GM10847 (cell line): ENCODE results near the gene PCDH7.

ENCODE experiments used
- POLR2A ChIP-seq: IDR thresholded peaks from 2 replicates; pipeline ENCODE4 v1.6.1; 2011; ENCODE audit not compliant: insufficient read length; ENCODE audit errors: extremely low read depth

Gene PCDH7

GRCh38 chr4:30720021-30720660 lies at the start of gene PCDH7:
TSS of gene PCDH7 (plus strand) at chr4:30720369. CDS start at chr4:30721423, 1,054 bp downstream.
- no peak for TF ChIP-seq POLR2A

DNA sequence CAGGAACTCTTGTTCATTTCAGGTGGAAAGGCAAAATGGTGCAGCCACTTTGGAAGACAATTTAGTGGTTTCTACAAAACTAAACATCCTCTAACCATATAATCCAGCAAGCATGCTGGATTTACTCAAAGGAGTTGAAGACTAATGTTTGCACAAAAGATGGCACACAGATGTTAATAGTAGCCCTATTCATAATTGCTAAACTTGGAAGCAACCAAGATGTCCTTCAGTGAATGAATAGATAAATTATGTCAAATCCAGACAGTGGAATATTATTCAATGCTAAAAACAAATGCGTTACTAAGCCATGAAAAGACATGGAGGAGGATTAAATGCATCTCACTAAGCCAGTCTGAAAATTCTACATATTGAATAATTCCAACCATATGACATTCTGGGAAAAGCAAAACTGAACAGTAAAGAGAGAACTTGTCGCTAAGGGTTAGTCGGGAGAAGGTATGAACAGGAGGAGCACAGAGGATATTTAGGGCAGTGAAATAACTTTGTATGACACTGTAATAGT lies 48.2 kb upstream of the PCDH7 start:
- TF ChIP-seq POLR2A, result no peak

DNA sequence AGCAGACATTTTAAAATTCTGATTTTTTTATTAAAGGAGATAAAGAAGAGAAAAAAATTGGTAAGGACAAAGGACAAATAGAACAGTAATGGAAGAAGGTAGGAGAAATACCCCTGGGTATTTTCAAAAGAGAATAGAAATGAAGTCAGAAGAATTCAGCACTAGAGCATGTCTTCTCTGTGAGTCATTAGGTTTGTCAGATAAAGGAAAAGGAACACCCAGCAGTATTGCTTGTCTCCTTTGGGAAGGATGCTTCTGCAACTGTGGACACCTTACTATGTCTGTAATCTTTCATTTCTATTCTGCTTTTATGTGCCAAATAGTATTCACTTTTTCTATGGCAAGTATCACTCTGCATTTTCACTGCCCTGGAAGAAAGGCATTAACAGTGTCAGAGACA lies 24.0 kb upstream of the PCDH7 start:
- TF ChIP-seq POLR2A, result no peak

- no peak for TF ChIP-seq POLR2A
Measured at GRCh38 chr4:30714408-30715031, 5.6 kb upstream of the PCDH7 start.

GRCh38 chr4:30716158-30716557 lies 4.0 kb upstream of the PCDH7 start:
- no peak for TF ChIP-seq POLR2A

DNA sequence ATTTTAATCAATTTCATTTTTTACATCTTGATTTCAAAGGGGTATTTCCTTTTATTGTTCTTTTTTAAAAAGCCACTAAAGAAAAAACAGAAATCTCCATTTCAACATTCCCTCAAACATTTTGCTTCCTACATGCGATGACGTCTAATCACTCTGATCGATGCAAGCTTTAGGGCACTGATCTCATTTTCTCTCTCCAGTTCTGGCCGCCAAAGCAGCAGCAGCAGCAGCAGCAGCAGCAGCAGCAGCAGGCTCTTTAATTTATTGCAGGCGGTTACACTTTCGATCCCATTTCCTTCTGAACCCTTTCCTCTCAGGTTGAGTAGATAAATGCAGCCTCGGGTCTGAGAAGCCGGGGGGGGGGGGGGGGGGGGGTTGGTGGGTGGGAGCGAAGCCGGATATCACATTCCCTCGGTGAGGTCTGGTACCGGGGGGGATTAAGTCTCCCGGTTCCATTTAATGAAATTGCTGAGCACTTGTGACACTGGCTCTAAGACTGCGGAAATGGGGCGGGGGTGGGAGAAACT lies 3.4 kb upstream of the PCDH7 start:
- no peak for TF ChIP-seq POLR2A

DNA sequence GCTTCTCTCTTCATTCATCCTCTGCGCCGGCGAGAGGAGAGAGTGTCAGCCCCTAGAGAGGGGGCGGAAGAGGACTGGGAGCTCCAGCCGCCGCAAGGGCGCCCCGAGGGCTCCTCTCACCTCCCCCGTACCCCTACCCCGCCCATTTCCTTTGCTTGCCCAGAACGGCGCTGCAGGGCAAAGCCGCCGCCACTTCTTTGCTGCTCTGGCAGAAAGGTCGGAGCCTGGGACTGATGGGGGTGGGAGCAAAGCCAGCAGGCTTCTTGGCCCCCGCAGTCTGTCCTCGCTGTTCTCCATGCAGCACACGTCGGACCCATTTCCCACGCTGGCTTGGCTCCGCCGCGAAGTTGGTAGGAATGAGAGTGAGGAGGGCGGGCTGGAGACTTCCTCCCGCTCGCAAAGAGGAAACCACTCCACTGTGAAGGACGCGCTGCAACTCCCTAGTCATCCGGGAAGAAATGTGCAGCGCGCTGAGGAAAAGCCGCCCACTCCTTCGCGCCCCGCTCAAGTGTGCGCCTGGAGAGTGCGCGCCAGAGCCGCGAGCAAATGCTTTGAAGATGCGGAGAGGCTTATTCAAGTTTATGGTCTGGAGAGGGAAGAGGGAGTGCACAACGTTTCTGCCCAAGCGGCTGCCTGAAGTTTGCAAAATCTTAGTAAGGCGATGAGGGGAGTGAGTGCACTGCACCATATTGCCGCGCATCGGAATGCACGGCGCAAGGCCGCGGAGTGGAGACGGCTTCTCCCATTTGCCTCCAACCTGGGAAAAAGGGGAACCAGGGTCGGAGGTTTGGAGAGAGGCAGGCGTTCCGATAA lies 2.8 kb upstream of the PCDH7 start:
- TF ChIP-seq POLR2A, result no peak

GRCh38 chr4:30718021-30718542 lies 2.1 kb upstream of the PCDH7 start:
- TF ChIP-seq POLR2A, result no peak

DNA sequence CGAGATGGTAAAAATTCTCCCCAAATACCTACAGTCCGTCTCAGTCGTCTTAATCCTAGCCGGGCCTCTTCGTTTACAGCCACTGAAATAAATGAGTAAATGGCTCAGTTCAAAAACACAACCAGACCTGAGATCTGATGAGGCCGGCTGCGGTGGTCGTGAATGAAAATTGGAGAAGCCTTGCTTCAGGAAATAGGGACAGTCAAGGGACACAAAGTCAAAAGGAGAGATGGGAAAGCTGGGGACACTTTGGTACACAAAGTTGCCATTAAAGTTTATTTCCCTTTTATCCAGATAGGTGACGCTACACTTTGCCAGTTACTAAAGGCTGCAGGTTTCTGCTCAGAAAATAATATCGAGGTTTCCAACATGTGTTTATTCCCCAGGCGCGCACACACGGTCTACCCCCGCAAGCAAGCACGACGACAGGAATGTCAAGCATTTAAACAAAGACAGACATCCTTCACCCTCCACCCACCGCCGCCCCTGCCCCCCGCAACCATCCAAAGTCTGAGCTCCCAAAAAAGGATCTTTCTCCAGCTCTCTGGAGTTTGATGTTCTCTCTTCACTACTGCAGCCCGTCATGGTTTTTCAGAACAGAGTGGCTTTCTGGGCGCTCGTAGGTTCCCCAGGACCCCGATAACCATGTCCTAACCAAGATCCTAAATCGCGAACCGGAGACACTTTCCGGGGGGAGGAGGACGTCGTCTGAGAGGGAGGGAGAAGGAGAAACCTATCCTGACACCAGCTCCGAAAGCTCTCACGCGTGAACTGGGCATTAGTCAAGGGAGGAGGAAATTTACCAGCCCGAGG lies 1.3 kb upstream of the PCDH7 start:
- no peak for TF ChIP-seq POLR2A

DNA sequence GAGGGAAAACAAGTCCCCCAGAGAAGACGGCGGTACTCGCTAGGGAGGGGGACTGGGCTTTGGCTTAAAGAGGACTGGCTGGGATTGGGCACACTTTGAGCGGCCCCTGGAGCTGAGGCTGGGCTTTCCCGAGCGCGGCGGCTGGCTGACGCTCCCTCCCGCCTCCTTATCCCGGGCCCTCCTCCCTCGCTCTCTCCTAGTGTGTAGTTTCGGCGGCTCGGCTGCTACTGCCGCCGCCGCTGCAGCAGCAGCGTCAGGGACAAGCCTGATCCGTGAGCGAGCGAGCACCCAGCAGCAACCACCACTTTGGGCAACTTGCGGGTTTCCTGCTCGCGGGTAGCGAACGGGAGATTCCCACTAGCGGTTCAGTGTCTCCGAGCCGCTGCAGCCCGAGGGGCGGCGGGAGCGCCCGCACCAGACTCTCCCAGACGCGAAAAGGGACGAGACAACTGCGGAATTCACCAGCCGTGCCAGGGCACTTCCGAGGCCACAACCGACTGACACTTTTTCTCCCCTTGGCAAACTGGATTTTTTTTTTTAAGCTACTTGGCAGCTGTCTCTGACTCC lies 632 bp upstream of the PCDH7 start:
- no peak for TF ChIP-seq POLR2A

DNA sequence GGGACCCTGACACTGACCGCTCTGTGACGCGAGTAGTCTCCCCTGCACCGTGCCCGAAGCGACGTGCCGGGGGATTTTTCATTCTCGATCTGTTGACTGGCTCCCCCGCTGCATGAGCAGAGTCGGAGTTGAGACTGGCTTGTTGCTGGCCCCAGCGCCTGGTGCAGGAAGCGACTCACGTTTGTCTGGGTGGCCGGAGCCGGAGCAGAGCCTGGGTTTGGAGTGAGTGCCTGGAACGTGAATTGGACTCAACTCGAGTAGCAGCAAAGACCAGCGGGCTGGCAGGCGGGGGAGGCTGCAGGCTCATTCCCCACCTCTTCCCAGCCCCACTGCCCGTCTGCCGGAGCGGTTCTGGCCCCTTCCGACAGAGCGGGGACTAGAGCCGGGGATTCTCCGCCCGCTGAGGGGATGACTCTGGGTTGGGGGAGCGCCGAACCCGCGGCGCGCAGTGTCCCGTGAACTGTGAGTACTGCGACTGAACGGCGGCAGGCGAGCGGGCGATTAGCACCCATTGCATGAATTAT lies 554 bp downstream of the PCDH7 start:
- no peak for TF ChIP-seq POLR2A

DNA sequence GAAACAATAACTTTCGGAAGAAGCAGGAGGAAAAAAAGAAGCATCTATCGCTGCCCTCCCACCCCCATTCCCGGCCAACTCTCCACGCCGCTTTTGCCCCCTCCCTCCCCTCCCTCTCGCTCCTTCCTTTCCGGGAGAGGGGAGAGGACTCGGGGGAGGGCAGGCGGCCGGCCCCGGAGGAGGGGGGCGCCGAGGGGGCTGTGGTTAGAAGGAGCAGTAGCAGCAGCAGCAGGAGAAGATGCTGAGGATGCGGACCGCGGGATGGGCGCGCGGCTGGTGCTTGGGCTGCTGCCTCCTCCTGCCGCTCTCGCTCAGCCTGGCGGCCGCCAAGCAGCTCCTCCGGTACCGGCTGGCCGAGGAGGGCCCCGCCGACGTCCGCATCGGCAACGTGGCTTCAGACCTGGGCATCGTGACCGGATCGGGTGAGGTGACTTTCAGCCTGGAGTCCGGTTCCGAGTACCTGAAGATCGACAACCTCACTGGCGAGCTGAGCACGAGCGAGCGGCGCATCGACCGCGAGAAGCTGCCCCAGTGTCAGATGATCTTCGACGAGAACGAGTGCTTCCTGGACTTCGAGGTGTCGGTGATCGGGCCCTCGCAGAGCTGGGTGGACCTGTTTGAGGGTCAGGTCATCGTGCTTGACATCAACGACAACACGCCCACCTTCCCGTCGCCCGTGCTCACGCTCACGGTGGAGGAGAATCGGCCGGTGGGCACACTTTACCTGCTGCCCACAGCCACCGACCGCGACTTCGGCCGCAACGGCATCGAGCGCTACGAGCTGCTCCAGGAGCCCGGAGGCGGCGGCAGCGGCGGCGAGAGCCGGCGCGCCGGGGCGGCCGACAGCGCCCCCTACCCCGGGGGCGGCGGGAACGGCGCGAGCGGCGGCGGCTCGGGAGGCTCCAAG lies 1.3 kb downstream of the PCDH7 start:
- no peak for TF ChIP-seq POLR2A

GRCh38 chr4:30722092-30722358 lies 1.9 kb downstream of the PCDH7 start:
- TF ChIP-seq POLR2A, result no peak
